ENCODE data around the gene TSTD2. TPM values are rescaled to one million over a fixed set of nuclear protein-coding genes. Genes with fewer than 3 reads are reported as not detected.

Gene TSTD2
- polyA plus RNA-seq (2011; rRNA removed), result 17.1 and 17.3 TPM in 2 replicates
- polyA minus RNA-seq (2011; rRNA and poly(A)+ RNA removed), result 20.7 and 21.5 TPM in 2 replicates

DNA sequence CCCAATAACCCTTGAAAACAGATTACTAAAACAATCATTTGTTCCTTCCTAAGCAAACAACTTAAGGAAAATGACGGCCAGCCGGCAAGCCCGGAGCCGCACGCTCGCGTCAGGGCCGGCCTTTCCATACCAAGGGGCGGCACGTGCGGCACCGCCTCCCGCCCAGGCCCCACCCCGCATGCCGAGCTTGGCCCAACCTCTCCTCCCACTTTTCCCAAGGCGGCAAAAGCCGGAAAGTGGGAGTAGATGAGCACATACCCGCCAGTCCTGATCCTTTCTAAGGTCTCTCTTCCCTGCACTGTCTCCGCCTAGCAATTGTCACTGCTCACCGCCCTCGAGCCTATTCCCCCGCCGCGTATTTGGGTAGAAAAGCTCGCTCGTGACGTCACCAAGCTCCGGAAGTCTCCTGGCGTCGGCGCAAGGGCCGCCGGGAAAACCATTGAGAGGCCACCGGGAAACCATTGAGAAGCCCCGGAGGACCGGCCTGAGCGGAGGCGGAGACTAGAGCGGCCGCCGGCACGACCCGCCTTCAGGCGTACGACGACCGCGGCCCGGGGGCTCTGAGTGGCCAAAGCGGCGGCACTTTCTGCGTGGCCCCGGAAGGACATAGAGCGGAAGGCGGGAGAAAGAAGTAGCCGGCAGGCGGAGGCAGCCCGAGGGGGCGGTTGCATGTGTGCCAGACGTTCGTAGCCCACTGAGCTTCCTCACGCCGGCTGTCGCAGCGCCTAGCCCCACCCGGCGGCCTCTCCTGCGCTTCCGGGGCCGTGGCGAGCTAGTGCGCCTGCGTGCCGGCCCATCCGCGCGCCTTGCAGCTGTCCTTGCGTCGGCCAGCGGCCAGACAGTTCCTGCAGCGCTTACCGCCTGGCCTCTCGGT, at the start of gene TSTD2, which contains the start of gene NCBP1:
TSTD2 (minus strand) TSS at position 384 of the 874 bp plus-strand sequence. CDS start 5,806 bp downstream, outside the sequence.
NCBP1 (plus strand) TSS at position 837 of the 874 bp plus-strand sequence. CDS start 61 bp downstream, outside the sequence.
- no peaks in the 10 kb centered on the region for H3K27me3 ChIP-seq (ENCODE audit: control insufficient read depth, insufficient read depth, low read length)
- POLR2A ChIA-PET, result interaction anchor here (0.6 to 1.3 kb wide), 11 partner anchors 10 to 1506 kb away, joined by 3 to 8 read pairs (median 5); partner anchors contain the start of genes TRMO and XPA
- peak; percentile 96 for DNase-seq (ENCODE audit: low read depth, low spot score)
- CTCF ChIA-PET, result interaction anchor here (0.7 to 7.4 kb wide), 6 partner anchors 17 to 597 kb away, joined by 3 to 61 read pairs (median 8); no protein-coding TSS in a partner anchor
- H3K27ac ChIP-seq (ENCODE audit: low read depth, low read length), result peak within 1 kb of the TSS; percentile 100
- no peaks in the 10 kb centered on the region; the same call in 1 of the 2 replicates for H3K9me3 ChIP-seq (ENCODE audit: control insufficient read depth, insufficient read depth, low read length)
- TF ChIP-seq, protein P1, sequence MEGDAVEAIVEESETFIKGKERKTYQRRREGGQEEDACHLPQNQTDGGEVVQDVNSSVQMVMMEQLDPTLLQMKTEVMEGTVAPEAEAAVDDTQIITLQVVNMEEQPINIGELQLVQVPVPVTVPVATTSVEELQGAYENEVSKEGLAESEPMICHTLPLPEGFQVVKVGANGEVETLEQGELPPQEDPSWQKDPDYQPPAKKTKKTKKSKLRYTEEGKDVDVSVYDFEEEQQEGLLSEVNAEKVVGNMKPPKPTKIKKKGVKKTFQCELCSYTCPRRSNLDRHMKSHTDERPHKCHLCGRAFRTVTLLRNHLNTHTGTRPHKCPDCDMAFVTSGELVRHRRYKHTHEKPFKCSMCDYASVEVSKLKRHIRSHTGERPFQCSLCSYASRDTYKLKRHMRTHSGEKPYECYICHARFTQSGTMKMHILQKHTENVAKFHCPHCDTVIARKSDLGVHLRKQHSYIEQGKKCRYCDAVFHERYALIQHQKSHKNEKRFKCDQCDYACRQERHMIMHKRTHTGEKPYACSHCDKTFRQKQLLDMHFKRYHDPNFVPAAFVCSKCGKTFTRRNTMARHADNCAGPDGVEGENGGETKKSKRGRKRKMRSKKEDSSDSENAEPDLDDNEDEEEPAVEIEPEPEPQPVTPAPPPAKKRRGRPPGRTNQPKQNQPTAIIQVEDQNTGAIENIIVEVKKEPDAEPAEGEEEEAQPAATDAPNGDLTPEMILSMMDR (IDR thresholded peaks at IDR 0.05; ENCODE audit: low read depth, low read length), result 0 out of 2 replicates have a peak, but pooled peaks have one; percentile 2
- peak within 1 kb of the TSS; percentile 97 for H3K4me3 ChIP-seq (ENCODE audit: low read depth, low read length)

DNA sequence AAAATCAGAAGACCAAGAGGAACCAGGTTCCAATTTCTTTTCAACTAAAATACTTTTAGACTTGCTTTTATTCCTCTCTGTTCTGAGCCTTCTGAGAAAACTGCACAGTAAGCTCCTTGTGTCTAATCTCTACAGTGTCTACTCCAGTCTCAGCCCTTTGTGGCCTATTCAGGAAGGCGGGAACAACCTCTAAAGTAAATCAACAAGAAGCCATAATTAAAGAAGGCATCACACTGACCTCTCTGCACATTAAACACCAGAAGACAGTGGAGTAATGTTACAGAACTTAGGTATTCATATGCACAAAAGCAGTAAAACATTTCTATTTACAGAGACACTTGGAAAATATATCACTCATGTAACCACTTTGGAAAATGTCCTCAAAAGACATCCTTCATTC, 49.1 kb upstream of the TSTD2 start:
- ChIA-PET POLR2A (no interaction called here), CTCF (interaction anchor here (1.4 kb wide), 1 partner anchor 218 kb away, joined by 3 read pairs; no protein-coding TSS in a partner anchor)
- Histone ChIP-seq H3K27me3 (ENCODE audit: control insufficient read depth, insufficient read depth, low read length) (no peaks in the 10 kb centered on the region), H3K9me3 (ENCODE audit: control insufficient read depth, insufficient read depth, low read length) (no peaks in the 10 kb centered on the region), H3K4me3 (ENCODE audit: low read depth, low read length) (no peak overlapping the region), H3K27ac (ENCODE audit: low read depth, low read length) (no peak overlapping the region)
- DNase-seq (ENCODE audit: low read depth, low spot score), result no peak
- TF ChIP-seq, protein P1 (IDR thresholded peaks at IDR 0.05; ENCODE audit: low read depth, low read length), result no peak

DNA sequence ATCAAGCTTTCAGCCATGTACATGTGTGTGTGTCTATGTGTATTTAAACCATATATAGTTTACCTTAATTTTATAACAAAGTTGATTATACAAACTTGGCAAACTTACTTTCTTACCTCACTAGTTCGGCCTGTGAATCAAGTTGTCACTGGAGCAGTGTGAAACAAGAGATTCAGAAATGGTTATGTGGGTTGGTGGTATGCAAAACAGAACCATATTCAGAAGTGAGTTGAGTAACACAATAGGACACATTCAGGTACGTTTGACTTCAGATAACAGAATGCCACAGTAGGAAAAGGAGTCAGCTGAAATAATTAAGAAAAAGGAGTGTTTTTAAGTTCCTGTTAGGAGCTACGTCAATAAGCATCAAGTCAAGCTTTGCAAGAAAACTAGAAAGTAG, 42.5 kb upstream of the TSTD2 start:
- H3K27ac ChIP-seq (ENCODE audit: low read depth, low read length), result no peak overlapping the region
- no peaks in the 10 kb centered on the region for H3K27me3 ChIP-seq (ENCODE audit: control insufficient read depth, insufficient read depth, low read length)
- ChIA-PET POLR2A (no interaction called here), CTCF (interaction anchor here (1.1 kb wide), 1 partner anchor 225 kb away, joined by 4 read pairs; no protein-coding TSS in a partner anchor)
- no peak for DNase-seq (ENCODE audit: low read depth, low spot score)
- no peak overlapping the region for H3K4me3 ChIP-seq (ENCODE audit: low read depth, low read length)
- TF ChIP-seq, protein P1 (IDR thresholded peaks at IDR 0.05; ENCODE audit: low read depth, low read length), result no peak
- no peaks in the 10 kb centered on the region for H3K9me3 ChIP-seq (ENCODE audit: control insufficient read depth, insufficient read depth, low read length)

DNA sequence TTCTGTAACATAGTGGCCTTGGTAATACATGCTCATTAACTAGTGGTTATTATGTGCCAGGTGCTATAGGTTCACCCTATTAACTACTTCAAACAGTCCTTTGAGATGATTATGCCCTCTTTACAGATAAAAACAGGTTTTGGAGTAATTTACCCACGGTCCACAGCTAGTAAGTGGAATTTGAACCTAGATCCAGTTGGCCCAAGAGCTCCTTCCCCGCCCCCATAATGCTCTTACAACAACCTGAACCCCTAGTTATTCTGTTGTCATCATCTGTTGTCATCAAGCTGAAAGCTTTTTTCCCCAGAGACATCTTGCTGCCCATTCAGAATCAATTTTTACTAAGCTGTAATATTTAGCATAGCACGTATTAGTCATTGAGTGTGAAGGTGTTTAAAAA, 40.8 kb upstream of the TSTD2 start:
- ChIA-PET POLR2A (no interaction called here), CTCF (interaction anchor here (1.7 kb wide), 1 partner anchor 227 kb away, joined by 8 read pairs; no protein-coding TSS in a partner anchor)

More for the DNA sequence above, 40.8 kb upstream of the TSTD2 start:
- no peak overlapping the region for H3K4me3 ChIP-seq (ENCODE audit: low read depth, low read length)
- H3K27me3 ChIP-seq (ENCODE audit: control insufficient read depth, insufficient read depth, low read length), result no peaks in the 10 kb centered on the region
- H3K9me3 ChIP-seq (ENCODE audit: control insufficient read depth, insufficient read depth, low read length), result no peaks in the 10 kb centered on the region
- DNase-seq (ENCODE audit: low read depth, low spot score), result no peak
- TF ChIP-seq, protein P1 (IDR thresholded peaks at IDR 0.05; ENCODE audit: low read depth, low read length), result no peak
- H3K27ac ChIP-seq (ENCODE audit: low read depth, low read length), result no peak overlapping the region

All from AG04450 (cell line).